NCI-H446 treated with DMSO at 0.1 percent for 48 hours (cell line): ENCODE measurements around the gene DISC1.
"Not testable (repeated sequence)": the region's sequence is repeated elsewhere in the genome, so short reads cannot be mapped to it uniquely, and the experiment has no call there.

Experiments
- DNase-seq: peaks from one replicate; lab custom pipeline; 2025; lab: John Stamatoyannopoulos, UW

The DISC1 gene

DNA sequence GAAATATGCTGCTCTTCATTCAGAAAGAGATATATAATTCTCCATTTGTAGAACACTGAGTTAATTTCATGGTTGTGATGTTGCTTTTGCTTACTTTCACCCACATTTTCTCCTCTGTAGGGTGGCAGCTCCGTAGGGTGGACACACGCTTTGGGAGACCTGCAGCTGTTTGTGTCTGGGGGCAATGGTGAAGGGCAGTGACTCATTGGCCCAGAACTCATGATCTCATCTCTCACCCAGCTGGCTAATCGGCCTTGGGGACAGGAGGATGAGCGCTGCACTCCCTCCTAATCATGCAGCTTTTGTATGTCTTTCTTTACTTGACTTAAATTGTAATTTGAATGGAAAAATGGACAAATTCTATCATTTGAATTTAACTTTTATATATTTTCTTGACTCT, 9.6 kb downstream of the DISC1 start:
- DNase-seq: no peak

DNA sequence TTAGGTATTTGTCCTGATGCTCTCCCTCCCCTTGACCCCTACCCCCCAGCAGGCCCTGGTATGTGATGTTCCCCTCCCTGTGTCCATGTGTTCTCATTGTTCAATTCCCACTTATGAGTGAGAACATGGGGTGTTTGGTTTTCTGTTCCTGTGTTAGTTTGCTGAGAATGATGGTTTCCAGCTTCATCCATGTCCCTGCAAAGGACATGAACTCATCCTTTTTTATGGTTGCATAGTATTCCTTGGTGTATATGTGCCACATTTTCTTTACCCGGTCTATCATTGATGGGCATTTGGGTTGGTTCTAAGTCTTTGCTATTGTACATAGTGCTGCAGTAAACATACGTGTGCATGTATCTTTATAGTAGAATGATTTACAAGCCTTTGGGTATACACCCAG, 10.3 kb downstream of the DISC1 start:
- not testable (repeated sequence) for DNase-seq

DNA sequence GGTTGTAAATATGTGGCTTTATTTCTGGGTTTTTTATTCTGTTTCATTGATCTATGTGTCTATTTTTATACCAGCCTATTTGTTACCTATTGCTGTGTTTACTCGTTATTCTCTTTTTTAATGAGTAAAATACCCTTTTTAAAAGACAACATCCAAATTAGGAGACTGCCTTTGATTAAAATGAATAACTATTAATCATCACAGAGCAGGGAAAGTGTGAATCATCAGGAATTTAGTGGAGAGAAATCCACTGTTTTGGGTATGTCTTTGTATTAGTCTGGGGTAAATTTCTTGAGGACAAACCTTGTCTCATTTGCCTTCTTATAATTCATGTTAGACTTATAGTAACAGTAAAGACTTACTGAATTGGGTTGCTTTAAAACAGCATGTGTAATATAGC, 12.1 kb downstream of the DISC1 start:
- DNase-seq: no peak

DNA sequence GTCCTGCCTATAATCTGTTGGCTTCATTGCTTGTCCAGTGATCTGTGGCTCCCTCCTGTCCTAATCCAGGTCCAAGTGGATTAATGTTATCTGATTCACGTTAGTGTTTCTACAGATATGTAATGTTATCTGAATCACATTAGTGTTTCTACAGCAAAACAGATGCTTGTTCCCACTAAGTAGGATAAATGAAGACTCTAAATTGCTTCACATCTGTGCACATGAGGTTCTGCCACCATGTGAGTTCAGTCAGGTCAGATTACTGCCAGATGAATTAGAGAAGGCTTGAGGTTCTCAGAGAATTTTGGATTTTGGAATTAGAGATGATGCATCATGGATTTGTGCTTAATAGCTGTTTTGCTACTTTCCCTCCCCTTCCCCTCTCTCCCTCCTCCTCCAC, 13.2 kb downstream of the DISC1 start:
- no peak for DNase-seq

- not testable (repeated sequence) for DNase-seq
Measured at GRCh38 chr1:231641444-231641843, 14.9 kb downstream of the DISC1 start.

- not testable (repeated sequence) for DNase-seq
Measured at GRCh38 chr1:231642061-231642460, 15.5 kb downstream of the DISC1 start.

GRCh38 chr1:231642618-231643017, 16.0 kb downstream of the DISC1 start:
- DNase-seq: no peak

- no peak for DNase-seq
Measured at GRCh38 chr1:231643071-231643934, 16.7 kb downstream of the DISC1 start.

DNA sequence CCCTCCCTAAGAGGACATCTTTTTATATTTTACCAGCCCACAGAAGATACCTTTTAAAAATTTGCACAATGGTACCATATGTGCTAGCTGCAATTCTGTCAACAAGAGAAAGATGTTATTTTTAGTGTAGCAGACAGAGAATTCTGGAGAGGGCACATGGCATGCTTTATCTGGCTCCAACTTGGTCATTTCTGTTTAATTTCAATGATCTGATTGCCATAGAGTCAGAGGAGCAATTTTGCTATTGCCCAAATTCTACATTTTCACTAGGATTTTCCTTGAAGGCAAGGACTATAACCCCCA, 17.3 kb downstream of the DISC1 start:
- DNase-seq: no peak

DNA sequence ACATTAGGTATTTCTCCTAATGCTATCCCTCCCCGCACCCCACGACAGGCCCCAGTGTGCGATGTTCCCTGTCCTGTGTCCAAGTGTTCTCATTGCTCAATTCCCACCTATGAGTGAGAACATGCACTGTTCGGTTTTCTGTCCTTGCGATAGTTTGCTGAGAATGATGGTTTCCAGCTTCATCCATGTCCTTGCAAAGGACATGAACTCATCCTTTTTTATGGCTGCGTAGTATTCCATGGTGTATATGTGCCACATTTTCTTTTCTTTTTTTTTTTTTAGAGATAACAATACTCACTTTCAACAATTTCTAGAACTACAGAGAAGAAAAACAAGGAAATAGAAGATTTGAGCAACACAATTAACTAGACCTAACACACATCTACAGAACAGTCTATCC, 19.0 kb downstream of the DISC1 start:
- DNase-seq: not testable (repeated sequence)

DNA sequence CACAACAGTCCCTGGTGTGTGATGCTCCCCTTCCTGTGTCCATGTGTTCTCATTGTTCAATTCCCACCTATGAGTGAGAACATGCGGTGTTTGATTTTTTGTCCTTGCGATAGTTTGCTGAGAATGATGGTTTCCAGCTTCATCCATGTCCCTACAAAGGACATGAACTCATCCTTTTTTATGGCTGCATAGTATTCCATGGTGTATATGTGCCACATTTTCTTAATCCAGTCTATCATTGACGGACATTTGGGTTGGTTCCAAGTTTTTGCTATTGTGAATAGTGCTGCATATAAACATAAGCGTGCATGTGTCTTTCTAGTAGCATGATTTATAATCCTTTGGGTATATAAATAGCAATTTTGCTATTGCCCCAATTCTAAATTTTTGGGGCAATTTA, 19.6 kb downstream of the DISC1 start:
- not testable (repeated sequence) for DNase-seq

DNA sequence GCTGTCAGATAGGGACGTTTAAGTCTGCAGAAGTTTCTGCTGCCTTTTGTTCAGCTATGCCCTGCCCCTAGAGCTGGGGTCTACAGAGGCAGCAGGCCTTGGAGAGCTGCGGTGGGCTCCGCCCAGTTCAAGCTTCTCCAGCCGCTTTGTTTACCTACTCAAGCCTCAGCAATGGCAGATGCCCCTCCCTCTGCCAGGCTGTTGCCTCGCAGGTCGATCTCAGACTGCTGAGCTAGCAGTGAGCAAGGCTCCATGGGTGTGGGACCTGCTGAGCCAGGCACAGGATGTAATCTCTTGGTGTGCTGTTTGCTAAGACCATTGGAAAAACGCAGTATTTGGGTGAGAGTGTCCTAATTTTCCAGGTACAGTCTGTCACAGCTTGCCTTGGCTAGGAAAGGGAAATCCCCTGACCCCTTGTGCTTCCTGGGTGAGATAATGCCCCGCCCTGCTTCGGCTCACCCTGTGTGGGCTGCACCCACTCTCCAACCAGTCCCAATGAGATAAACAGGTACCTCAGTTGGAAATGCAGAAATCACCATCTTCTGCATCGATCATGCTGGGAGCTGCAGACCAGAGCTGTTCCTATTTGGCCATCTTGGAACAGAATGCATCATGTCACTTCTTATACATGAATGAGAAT, 25.2 kb downstream of the DISC1 start:
- not testable (repeated sequence) for DNase-seq

DNA sequence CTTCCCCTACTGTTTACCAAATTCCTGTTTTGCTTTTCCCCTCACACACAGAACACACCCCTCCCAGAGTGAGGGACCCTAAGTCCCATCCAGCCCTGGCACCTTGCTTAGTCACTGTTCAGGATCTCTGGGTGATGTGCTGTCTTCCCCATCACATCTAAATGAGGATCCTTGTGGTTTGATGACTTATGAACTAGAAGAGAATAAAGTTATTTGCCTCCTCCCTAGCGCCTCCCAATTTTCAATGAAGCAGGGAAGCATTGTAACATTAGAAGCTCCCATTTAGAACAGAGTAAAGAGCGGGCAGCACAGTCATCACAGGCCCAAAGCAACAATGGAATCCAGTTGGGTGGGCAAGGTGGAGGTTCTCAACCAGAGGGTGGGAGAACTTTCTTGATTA, 27.0 kb downstream of the DISC1 start:
- DNase-seq: no peak

- DNase-seq: no peak
Measured at GRCh38 chr1:231656741-231657140, 30.2 kb downstream of the DISC1 start.

- not testable (repeated sequence) for DNase-seq
Measured at GRCh38 chr1:231658223-231658622, 31.6 kb downstream of the DISC1 start.

DNA sequence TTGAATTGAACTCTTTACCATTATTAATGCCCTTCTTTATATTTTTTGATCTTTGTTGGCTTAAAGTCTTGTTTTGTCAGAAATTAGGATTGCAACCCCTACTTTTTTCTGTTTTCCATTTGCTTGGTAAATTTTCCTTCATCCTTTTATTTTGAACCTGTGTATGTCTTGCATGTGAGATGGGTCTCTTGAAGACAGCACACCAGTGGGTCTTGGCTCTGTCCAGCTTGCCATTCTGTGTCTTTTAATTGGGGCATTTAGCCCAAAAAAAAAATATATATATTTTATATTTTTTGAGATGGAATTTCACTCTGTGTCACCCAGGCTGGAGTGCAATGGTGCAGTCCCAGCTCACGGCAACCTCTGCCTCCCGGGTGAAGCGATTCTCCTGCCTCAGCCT, 33.6 kb downstream of the DISC1 start:
- no peak for DNase-seq

- DNase-seq: no peak
Measured at GRCh38 chr1:231663211-231663792, 36.7 kb downstream of the DISC1 start.

- DNase-seq: no peak
Measured at GRCh38 chr1:231665101-231665500, 38.5 kb downstream of the DISC1 start.

GRCh38 chr1:231665726-231666125, 39.1 kb downstream of the DISC1 start:
- no peak for DNase-seq

DNA sequence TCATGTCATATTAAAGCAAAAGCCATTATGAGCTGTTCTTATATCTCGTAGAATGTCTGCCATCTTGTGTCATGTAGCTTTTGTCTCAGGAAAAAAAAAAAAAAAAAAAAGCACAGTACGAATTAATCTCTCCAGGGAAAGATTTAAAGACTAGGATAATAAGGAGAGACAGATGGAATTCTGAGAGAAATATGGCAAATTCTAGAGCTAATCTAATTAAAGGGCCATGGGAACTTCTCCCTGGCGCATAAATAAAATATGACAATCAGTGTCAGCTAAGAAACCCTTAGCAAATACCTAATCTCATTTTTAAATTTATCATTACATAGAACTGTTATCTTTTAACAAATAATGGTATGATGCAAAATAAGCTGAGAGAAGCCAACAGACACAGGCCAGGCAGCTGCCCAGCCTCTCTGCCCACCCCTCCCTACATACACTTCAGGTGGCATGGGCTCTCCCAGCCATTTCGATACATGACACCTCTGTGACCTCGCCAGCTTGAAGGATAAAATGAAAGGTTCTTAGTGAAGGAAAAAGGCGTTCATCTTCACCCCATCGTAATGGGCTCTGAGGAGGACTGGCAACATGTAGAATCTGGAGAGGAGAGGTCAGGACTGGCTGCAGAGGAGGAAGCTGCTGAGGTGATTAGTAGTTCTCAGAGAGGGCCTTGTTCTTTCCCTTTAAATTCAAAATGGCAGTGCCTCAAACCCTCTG, 39.8 kb downstream of the DISC1 start:
- DNase-seq: no peak

- DNase-seq: no peak
Measured at GRCh38 chr1:231666937-231667608, 40.5 kb downstream of the DISC1 start.

GRCh38 chr1:231667896-231668506, 41.4 kb downstream of the DISC1 start:
- DNase-seq: no peak
